ENCODE data around the gene MYBPHL.

Gene MYBPHL

DNA sequence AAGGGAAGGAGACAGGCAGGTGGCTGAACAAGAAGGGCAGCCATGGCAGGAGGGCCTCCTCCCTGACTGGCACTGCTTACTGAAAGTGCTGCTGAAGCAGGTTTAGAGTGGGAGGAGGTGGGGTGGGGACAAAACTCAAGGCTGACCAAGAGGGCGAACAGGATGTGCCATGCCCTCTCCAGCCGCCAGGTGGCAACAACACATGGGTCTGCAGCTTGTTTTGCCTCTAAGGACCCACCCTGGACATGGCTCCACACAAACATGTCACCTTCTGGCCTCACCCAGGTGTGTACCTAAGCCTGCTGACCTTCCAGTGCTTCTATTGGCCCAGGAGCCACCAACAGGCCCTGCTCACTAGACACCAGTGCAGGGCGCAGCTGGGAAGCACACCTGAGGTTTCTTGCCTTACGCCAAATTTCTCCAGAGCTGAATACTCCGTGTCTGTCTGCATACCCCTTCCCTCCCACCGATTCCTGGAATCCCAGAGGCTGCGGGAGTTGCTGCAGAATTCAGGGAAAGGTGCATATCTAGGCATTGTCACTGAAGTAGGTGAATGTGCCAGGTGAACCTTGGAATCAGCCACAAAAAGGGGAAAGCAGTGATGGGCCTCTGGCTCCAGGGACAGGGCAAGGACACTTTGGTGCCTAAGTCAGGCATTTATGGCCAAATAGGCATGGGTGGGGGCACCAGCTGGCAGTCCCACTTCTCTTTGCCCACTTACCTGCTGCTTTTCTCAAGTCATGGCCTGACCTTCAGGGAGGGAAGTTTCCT, 29.2 kb downstream of the MYBPHL start:
- DNase-seq, result peak; percentile 93

DNA sequence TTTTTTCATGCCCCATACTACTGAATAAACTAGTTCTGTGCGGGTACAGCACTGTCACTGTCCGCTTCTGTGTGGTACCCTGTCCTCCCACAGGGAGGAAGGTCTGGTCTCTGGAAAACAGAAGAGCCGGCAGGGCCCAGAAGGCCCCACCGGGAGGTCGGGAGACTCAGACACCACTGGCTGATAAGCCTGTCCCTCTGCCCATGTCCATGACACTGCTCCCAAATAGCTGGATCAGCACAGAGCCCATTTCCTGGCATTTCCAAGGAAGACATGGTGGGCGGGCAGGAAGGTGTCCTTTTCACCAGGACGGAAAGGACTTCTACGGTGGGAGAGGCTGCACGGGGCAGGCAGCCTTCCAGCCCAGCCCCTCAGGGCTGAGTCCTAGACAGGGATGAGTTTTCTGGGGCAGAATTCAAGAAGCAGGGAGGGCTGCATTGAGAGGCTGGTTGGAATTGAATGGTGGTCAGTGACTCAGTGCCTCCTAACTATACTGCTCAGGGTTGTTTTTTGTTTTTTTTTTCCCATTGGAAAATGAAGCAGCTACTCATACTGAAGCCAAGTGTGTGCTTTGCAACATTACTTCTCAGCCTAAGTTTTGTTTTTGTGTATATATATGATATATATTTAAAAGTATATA, 31.0 kb downstream of the MYBPHL start:
- DNase-seq, result peak; percentile 93

DNA sequence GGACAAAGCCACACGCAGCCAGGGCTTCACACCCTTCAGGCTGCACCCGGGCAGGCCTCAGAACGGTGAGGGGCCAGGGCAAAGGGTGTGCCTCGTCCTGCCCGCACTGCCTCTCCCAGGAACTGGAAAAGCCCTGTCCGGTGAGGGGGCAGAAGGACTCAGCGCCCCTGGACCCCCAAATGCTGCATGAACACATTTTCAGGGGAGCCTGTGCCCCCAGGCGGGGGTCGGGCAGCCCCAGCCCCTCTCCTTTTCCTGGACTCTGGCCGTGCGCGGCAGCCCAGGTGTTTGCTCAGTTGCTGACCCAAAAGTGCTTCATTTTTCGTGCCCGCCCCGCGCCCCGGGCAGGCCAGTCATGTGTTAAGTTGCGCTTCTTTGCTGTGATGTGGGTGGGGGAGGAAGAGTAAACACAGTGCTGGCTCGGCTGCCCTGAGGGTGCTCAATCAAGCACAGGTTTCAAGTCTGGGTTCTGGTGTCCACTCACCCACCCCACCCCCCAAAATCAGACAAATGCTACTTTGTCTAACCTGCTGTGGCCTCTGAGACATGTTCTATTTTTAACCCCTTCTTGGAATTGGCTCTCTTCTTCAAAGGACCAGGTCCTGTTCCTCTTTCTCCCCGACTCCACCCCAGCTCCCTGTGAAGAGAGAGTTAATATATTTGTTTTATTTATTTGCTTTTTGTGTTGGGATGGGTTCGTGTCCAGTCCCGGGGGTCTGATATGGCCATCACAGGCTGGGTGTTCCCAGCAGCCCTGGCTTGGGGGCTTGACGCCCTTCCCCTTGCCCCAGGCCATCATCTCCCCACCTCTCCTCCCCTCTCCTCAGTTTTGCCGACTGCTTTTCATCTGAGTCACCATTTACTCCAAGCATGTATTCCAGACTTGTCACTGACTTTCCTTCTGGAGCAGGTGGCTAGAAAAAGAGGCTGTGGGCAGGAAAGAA, 32.0 kb downstream of the MYBPHL start:
- peak; percentile 99 for DNase-seq

DNA sequence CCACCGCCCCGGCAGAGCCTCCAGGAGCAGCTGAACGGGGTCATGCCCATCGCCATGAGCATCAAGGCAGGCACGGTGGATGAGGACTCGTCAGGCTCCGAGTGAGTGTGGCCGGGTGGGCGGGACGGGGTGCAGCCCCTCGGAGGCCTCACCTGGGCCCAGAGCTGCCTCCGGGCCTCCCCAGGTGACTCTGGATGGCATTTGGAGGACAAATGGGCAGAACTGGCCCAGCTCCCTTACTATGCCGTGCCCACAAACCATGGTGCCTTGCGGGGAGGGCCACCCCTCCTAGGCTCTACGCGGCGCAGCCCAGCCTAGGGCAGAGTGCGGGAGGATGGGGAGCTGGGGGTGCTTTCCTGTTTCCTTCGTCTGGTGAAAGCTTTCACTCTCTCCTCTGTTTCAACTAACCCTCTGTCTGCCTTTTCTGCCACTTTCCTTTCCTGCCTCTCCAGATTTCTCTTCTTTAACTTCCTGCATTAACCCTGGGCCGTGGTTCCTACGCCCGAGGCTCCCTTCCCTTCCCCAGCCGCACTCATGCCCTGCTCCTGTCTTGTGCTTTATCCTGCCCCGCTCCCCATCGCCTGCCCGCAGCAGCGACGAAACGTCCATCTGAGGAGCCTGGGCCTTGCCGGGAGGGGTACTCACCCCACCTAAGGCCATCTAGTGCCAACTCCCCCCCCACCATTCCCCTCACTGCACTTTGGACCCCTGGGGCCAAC, 33.1 kb downstream of the MYBPHL start:
- no peak for DNase-seq

DNA sequence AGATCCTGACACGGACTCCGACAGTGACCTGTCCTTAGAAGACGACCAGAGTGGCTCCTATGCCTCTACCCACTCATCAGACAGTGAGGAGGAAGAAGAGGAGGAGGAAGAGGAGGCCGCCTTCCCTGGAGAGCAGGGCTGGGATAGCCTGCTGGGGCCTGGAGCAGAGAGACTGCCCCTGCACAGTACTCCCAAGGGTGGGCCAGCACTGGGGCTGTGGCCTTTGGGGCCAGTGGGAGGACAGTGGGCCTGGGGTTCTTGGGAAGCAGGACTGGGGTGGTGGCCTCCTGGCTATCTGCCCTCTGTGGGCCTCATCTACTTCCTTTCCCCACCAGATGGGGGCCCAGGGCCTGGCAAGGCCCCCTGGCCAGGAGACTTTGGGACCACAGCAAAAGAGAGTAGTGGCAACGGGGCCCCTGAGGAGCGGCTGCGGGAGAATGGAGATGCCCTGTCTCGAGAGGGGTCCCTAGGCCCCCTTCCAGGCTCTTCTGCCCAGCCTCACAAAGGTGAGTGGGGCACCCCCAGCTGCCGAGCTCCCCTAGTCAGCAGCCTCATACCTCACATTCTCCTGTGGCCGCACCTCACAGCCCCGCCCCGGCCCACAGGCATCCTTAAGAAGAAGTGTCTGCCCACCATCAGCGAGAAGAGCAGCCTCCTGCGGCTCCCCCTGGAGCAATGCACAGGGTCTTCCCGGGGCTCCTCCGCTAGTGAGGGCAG, 33.8 kb downstream of the MYBPHL start:
- DNase-seq, result no peak

DNA sequence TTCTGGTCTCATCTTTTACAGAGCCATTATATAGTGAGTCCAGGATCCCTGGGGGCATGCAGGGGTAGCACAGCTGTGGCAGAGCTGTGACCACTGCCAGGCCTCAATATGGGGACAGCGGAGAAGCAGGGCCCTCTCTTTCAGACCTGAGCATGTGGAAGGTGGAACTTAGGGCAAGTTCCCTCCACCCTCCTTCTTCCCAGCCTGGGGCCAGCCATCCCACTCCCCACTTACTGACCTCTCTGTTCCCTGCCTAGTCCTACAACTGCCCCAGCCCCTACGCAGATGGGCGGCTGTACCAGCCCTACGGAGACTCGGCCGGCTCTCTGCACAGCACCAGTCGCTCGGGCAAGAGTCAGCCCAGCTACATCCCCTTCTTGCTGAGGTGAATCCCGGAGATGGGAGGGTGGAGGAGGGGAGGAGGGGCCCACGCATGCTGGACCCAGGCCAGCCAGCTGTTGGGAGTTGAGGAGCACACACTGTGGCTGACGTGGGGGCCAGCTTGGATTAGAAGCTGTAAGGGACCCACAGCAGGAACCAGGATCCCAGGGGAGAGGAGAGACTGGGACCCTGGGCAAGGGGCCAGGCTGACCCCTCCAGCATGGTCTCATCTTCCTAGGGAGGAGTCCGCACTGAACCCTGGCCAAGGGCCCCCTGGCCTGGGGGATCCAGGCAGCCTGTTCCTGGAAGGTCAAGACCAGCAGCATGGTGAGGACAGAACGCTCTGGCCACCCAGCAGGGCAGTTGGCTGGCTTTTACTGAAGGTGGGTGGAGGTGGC, 34.6 kb downstream of the MYBPHL start:
- no peak for DNase-seq

DNA sequence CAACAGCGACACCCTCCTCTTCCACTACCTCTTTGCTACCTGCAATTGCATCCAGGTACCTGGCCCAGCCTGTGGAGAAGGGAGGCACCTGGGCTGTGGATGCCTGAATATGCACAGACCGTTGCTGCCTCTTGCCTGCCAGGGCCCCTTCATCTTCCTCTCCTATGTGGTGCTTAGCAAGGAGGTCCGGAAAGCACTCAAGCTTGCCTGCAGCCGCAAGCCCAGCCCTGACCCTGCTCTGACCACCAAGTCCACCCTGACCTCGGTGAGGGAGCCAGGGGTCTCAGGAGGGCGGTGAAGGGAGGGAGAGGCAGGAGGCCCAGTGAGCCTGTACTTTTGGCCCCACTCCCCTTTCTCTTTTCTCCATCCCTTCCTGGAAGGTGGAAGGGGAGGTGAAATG, 35.4 kb downstream of the MYBPHL start:
- no peak for DNase-seq

DNA sequence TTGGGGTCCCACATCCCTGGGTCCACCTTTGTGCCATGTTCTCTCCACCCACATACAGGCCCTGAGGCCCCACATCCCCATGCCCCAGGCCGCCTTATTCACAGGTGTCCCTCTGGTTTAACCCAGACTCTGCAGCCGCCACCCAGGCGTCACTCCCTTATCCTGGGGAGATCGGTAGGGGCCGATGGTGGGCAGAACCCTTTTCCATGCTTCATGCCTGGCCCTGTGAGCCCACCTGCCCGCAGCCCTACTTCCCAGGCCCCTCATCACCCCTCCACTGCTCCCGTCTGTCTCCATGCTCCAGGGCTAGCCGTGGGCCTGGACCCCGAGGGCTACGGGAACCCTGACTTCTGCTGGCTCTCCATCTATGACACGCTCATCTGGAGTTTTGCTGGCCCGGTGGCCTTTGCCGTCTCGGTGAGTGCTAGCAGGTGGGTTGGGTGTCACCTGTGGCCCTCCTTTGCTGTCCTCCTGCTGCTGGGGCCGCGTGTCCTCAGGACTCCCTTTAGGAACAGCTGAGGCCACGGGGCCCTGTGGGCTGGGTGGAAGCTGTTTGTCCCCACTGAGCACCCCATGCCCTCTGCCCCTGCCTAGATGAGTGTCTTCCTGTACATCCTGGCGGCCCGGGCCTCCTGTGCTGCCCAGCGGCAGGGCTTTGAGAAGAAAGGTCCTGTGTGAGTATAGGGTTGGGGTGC, 36.0 kb downstream of the MYBPHL start:
- no peak for DNase-seq

DNA sequence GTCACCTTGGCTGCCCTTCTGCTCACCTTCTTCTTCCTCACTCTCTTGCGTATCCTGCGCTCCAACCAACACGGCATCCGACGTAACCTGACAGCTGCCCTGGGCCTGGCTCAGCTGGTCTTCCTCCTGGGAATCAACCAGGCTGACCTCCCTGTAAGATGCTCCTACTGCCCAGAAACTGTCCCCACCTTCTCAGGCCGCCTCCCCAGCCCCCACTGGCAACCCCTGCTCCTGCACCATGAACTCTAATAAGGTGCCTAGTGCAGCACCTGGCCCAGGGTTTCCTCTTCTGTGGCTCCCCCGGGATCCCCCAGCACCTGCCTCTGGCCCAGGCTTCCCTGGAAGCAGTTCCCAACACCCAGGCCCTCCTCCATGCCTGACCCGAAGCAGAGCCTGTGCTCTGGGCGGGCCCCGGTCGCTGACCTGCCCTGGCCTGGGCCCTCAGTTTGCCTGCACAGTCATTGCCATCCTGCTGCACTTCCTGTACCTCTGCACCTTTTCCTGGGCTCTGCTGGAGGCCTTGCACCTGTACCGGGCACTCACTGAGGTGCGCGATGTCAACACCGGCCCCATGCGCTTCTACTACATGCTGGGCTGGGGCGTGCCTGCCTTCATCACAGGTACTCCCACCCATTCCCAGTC, 36.7 kb downstream of the MYBPHL start:
- DNase-seq, result no peak

DNA sequence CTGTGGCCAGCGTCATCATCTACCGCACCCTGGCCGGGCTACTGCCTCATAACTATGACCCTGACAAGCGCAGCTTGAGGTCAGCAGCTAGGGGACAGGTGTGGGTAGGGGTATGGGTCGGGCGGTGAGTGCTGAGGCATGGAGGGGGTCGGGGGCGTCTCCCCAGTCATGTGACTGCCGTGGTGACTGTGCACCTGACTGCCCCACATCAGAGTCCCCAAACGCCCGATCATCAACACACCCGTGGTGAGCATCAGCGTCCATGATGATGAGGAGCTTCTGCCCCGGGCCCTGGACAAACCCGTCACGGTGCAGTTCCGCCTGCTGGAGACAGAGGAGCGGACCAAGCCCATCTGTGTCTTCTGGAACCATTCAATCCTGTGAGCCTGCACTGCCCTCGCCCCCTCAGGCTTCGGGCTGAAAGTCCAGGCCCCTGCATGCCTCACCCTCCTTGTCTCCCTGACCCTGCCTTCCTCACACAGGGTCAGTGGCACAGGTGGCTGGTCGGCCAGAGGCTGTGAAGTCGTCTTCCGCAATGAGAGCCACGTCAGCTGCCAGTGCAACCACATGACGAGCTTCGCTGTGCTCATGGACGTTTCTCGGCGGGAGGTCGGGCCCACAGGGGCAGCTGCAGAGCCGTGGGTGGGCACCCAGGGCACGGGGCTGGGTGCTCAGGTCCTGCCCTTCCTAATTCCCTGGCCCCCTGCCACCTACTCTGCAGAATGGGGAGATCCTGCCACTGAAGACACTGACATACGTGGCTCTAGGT, 37.4 kb downstream of the MYBPHL start:
- no peak for DNase-seq

DNA sequence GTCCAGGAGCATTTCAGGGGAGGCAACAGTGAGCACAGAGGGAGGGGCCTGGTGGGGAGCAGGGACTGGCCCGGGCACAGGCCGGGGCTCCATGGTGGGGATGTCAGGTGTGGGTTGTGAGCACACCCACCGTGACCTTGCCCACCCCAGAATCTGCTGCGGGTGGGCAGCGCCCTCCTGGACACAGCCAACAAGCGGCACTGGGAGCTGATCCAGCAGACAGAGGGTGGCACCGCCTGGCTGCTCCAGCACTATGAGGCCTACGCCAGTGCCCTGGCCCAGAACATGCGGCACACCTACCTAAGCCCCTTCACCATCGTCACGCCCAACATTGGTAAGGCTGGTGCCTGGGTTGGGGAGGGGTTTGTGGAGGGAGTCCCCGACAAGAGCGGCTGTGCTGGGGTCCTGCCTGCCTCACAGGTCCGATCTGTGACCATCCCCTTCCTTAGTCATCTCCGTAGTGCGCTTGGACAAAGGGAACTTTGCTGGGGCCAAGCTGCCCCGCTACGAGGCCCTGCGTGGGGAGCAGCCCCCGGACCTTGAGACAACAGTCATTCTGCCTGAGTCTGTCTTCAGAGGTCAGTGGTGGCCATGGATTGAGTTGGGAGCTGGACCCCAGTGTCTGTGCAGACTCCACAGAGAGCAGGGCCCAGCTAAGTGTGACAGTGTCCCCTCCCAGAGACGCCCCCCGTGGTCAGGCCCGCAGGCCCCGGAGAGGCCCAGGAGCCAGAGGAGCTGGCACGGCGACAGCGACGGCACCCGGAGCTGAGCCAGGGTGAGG, 38.2 kb downstream of the MYBPHL start:
- no peak for DNase-seq

DNA sequence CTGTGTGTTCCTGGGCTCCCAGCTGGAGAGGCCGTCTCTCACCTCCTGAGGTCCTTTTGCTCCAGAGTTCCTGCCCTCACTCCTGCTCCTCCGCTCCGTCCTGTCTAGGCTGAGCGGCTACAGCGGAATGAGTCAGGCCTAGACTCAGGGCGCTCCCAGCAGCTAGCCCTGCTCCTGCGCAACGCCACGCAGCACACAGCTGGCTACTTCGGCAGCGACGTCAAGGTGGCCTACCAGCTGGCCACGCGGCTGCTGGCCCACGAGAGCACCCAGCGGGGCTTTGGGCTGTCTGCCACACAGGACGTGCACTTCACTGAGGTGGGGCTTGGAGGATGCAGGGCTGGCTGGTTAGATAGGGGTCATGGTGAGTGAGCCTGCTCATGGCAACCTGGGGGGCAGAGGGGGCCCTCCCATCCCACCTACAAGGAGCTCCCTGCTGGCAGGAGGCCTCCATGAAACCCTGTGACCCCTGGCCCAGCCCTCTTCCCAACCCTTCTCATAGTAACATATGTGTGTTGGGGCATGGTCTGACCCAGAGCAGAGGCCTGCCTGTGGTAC, 39.0 kb downstream of the MYBPHL start:
- DNase-seq, result no peak

DNA sequence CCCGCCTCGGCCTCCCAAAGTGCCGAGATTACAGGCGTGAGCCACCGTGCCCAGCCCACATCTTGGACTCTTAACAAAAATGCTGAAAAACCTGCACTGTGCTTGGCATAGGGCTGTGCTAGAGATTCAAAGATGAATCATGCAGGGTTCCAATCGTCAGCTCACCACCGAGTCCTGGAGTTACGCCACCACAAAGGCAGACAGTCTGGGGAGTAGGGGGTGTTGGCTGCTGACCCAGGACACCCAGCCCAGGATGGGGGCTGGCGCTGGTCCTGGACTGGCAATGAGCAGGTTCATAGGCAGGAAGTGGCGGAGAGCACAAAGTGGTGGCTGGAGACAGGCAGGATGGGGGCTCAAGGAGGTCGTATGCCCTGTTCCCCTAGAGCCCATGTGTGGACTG, 39.8 kb downstream of the MYBPHL start:
- no peak for DNase-seq

DNA sequence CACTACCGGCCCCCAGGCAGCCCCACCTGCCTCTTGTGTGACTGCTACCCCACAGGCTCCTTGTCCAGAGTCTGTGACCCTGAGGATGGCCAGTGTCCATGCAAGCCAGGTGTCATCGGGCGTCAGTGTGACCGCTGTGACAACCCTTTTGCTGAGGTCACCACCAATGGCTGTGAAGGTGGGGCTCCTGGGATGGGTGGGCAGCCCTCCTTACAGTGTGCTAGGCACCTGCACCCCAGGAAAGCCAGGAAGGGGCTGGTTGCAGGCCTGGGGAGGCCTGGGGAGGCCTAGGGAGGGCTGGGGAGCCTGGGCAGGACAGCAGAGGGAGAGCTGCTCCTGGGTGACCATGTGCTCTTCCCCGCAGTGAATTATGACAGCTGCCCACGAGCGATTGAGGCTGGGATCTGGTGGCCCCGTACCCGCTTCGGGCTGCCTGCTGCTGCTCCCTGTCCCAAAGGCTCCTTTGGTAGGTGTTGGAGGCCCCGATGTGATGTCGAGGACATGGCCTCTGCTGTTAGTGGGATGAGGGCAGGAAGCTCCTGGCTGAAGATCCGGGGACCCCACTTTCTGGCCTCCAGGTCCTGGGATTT, 41.0 kb downstream of the MYBPHL start:
- no peak for DNase-seq

DNA sequence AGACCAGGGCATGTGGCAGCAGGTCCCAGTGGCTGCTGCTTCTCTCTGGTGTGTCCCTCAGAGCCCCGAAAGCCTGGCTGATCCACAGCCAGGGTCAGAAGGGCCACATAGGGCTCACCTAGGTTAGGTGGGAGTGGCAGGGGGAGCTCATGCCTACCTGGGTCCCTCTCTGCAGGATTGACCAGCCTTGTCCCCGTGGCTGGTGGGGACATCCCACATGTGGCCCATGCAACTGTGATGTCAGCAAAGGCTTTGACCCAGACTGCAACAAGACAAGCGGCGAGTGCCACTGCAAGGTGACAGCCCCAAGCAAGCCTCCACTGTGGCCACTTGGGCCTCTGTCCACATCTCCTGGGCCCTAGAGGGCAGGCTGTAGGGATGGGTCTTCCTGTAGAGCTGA, 41.8 kb downstream of the MYBPHL start:
- DNase-seq, result no peak

DNA sequence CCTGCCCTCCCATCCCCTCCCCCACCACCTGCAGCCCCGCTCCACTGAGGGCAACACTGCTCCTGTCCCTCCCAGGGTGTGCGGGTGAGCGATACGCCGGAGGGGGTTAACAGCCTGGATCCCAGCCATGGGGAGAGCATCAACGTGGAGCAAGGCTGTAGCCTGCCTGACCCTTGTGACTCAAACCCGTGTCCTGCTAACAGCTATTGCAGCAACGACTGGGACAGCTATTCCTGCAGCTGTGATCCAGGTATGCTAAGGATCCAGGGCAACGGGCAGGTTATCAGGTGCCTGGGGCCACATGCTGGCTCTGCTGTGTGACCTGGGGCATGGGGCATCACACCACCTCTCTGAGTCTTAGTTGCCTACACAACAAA, 42.4 kb downstream of the MYBPHL start:
- no peak for DNase-seq

DNA sequence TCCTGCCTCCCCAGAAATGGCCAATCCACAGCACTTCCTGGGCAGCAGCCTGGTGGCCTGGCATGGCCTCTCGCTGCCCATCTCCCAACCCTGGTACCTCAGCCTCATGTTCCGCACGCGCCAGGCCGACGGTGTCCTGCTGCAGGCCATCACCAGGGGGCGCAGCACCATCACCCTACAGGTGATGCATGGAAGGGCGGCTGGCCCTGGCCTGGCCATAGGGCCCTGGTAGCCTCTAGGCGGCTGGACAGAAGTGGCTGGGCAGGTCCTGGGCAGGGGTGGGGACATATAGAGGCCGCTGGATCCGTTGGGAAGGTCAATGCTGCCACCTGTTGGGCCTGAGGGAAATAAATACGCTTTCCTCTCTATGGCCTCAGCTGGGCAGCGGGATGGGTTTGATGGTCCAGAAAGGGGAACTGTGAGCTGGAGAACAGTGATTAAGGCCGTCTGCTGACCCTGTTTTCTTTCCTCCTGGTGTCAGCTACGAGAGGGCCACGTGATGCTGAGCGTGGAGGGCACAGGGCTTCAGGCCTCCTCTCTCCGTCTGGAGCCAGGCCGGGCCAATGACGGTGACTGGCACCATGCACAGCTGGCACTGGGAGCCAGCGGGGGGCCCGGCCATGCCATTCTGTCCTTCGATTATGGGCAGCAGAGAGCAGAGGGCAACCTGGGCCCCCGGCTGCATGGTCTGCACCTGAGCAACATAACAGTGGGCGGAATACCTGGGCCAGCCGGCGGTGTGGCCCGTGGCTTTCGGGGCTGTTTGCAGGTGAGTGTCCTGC, 43.0 kb downstream of the MYBPHL start:
- DNase-seq, result peak; percentile 99

Measured in islet precursor cell (in vitro differentiated cells).